ENCODE data around the gene TMEM178A.

GRCh38 chr2:39689272-39689841, 23.6 kb downstream of the TMEM178A start:
- TF ChIP-seq EZH2 (optimal IDR thresholded peaks at IDR 0.05; ENCODE audit: low read depth, low read length) (no peak), EZH2phosphoT487 (IDR thresholded peaks at IDR 0.05; ENCODE audit: low read length) (no peak)
